ENCODE results near the gene GPR162.

Gene GPR162

DNA sequence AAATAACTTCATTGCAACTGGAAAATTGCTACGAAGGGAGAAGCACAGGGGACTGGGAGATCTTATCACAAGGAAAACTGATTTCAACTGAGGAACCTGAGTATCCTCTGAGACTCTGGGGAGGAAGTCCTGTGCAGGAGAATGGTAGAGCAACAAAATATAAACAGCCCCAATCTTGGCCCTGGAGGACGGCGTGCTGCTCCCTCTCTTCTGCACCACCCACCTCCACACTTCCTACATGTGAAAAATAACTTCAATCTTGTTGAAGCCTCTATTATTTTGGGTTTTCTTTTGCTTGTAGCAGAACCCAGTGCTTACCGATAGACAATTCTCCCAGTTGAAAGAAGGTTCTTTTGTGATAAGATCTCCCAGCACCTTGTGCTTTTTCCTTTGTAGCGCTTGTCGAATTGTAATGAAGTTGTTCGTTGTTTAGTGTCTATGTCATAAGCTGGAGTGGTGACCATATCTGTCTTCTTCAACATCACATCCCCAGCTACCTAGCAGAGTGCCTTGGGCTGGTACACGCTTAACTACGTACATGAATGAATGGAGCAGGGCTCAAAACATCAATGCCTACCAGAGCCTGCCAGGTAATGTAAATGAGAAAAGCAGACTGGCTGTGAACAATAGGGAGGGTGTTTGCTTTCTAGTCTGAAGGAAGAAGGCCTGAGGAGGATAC is 35.1 kb upstream of the GPR162 start:
- no peak for DNase-seq (ENCODE audit: low spot score)

DNA sequence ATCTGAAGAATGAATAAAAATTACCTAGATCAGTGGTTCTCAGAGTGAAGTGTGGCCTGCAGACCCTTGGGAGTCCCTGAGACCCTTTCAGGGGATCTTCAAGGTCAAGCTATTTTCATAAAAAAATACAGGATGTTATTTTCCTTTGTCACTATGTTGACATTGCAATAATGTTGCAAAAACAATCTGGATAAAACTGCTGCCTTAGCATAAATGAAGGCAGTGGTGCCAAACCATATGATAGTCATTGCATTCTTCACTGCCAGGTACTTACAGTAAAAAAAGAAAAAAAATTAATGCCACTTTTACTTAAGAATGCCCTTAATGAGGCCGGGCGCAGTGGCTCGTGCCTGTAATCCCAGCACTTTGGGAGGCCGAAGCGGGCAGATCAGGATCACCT is 34.3 kb upstream of the GPR162 start:
- no peak for DNase-seq (ENCODE audit: low spot score)

DNA sequence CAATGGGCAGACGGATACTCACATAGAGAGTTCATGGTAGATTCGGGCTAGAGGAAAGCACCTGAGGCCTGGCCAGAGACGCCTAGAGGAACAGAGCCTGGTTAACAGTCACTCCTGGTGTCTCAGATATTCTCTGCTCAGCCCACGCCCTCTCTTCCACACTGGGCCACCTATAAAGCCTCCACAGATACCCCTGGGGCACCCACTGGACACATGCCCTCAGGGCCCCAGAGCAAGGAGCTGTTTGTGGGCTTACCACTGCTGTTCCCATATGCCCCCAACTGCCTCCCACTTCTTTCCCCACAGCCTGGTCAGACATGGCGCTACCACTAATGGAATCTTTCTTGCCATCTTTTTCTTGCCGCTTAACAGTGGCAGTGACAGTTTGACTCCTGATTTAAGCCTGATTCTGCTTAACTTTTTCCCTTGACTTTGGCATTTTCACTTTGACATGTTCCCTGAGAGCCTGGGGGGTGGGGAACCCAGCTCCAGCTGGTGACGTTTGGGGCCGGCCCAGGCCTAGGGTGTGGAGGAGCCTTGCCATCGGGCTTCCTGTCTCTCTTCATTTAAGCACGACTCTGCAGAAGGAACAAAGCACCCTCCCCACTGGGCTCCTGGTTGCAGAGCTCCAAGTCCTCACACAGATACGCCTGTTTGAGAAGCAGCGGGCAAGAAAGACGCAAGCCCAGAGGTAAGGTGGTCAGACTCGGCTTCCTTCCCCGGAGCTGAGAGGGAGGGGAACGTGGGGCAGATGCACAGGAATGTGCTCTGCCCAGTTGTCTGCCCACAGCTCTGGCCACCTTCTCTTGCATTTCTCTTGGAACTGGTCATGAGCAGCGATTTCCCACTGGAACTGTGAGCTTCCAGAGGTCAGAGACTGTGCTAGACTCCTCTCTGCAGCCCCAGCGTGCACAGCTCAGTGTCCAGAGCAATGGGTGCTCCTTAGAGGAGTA is 32.4 kb upstream of the GPR162 start, which contains the start of gene CD4:
TSS of gene CD4 (plus strand) at position 557 of the 953 bp plus-strand sequence. CDS start 10,611 bp downstream, outside the sequence.
- no peak for DNase-seq (ENCODE audit: low spot score)

DNA sequence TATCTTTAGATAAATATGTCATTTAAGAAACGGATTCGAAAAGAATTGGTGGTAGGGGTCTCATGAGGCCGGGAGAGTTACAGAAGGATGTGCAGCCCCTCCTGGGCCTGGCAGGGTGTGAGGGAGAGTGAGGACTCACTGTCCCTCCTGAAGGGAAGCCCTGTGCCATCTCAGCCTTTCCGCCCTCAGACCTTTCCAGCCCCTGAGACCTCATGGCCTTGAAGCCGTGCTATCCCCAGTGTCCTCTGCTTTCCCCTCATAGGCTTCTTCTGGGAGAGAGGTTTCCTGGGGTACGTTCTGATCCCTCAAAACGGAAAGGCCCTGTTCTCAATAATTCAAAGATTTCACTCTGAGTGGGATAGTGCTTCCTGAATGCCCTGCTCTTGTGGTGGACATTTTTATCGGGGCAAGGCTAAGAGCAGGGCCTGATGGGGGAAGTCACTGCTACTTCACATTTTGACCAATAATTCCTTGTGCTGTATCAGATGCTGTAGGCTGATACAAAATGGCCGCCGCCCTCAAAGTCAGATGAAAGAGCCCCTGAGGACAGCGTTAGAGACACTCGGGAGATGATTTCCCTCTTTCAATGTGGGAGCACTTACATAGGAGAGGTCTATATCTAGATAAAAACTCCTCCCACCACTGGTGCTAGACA is 31.0 kb upstream of the GPR162 start:
- DNase-seq (ENCODE audit: low spot score): no peak

DNA sequence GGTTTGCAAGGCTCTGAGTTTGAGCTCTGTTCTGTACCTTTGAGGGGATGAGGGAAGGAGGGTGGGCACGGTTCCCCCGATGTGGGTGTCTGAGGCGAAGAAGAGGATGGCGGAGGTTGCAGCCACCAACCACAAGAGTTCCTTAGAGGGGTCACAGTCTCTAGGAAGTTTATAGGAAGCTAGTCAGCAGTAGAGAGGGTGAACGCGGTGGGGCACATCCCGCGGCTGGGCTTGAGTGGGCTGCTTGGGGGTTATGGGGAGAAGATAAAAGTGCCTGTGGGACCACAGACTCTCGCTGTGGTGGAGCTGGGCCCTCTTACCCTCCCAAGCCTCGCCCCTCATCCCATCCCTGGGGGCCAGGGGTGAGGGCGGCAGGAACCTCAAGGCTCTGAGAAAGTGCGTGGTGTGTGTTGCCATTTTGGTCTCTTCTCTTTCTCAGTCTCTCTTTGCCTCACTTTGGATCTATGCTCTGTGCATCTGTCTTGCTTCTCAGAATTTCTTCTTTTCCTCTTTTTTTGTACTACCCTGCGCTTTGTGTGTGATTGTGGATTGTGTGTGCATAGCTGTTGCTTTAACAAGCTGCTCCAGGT is 29.6 kb upstream of the GPR162 start:
- DNase-seq (ENCODE audit: low spot score): no peak

DNA sequence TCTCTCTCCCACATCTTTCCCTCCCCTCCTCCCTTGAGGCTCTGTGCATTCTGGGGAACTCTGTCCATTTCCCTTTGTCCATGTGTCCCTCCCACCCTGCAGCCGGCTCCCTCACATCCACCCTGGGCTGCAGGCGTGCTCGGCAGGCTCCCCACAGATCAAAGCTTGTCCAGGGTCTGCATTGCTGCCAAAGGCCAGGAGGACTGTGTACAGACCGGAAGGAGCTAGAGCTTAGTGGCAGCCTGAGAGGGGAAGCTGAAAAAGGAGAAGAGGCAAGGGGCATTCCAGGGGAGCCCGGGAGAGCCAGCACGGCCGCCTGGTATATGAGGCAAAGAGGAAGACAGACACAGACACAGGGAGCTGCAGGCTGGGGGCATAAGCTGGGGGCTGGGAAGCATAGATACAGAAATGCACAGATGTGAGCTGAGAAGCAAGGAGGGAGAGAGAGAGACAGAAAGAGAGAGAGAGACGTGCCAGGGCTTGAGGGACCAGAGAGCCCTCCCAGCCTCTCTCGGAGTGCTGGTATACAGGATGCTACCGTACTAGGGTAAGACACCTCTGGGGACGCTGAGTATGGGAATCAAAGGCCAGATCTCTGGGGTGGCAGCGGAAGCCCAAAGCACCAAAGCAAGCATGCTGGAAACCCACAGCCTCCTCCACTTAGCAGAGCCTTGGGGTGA is 29.0 kb upstream of the GPR162 start:
- no peak for DNase-seq (ENCODE audit: low spot score)

DNA sequence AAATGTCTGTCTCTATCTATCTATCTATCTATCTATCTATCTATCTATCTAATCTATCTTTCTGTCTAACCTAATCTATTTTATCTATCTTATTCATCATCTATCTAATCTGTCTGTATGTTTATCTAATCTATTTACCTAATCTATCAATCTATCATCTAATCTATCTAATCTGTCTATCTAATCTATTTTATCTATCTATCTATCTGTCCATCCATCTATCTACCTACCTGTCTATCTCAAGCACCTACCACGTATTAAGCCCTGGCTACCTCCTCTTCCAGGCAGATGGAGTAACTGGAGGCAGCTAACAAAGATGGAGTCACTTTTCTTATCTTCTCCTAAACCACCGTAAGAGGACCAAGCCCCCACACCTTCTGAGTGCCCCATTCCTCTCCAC is 26.5 kb upstream of the GPR162 start:
- DNase-seq (ENCODE audit: low spot score): no peak

DNA sequence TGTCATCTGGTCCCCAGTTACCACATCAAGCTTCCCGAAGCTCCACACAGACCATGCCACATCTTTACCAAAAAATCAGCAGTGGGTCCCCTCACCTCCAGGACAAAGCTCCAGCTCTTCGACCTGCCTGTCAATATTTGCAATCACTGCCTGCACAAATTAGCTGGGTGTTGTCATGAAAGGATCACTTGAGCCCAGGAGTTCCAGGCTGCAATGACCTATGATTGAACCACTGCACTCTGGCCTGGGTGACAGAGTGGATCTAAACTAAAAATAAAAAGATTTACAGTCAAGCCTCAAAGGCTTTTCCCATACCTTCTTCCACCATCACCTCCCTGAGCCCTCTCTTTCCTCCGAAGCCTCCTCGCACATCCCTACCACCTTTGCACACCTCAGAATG is 25.0 kb upstream of the GPR162 start:
- no peak for DNase-seq (ENCODE audit: low spot score)

DNA sequence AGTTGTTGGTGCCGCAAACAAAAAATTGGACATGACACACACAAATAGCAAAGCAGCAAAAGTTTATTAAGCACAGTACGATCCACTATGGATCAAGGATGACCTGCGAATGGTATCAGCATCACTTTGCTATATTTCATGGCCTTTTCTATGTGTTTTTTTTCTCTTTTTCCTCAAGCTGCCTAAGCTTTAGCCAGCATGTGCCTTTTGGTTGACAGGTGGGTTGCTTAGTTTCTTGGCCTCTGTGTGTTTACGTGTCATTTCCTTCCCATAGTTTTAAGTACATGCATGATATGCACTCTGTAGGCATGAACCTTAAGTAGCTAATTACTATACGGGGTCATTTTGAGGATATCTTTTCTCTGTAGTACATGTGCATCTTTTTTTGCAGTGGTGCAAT is 22.5 kb upstream of the GPR162 start:
- DNase-seq (ENCODE audit: low spot score): no peak

DNA sequence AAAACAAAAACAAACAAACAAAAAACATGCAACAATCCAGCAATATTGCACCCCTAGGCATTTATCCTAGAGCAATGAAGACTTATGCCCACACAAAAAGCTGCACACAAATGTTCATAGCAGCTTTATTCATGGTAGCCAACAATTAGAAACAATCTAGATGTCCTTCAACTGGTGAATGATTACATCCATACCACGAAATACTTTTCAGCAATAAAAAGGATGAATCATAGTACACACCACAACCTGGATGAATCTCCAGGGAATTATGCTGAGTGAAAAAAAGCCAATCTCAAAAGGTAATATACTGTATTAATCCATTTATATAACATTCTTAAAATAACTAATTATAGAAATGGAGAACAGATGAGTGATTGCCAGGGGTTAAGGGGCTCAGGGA is 14.5 kb upstream of the GPR162 start:
- DNase-seq (ENCODE audit: low spot score): no peak

DNA sequence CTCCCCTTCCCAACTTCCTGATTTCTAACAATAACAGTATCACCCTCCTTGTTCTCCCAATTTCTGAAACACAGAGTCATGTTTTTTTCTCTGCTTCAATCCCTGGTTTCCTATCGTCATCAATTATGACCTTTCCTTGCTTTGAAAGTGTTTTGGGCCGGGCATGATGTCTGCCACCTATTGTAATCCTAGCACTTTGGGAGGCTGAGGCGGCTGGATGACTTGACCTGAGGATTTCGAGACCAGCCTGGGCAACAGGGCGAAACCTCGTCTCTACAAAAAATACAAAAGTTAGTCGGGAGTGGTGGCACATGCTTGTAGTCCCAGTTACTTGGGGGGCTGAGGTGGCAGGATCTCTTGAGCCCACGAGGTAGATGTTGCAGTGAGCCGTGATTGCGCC is 12.6 kb upstream of the GPR162 start:
- DNase-seq (ENCODE audit: low spot score): no peak

DNA sequence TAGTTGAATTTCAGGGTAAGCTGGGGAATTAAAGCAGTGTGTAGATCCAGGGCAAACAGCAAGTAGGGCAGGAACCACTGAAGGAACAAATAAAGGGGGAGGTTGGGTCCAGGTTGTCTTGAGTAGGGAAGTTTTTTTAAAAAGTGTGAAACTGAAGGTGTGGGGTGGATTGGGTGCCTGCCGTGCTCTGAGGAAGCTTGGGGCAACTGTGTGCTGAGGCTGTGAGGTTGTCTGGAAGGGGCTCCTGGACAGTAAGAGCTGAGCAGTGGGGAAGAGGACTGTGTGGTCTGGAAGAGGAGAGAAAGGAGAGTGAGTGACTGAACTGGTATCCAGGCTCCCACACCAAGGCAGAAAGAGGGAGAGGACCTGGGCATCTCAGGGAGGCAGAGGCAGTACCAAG is 10.9 kb upstream of the GPR162 start:
- no peak for DNase-seq (ENCODE audit: low spot score)

DNA sequence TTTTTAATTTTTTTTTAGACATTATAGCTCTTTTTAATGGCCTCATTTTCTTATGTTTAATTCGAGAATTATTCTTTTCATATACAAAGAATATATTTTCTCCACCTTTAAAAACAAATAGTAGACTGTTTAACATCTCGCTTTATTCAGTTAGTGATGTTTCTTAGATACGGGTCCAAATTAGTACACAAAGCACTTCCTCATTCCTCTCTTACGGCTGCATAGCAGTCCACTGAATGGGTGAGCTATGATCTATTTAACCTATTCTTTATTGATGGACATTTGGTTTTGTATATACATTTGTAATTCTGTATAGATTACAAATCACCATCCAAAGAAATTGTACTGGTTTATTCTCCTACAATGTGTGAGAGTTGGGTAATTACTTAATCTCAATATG is 8.3 kb upstream of the GPR162 start:
- DNase-seq (ENCODE audit: low spot score): no peak

DNA sequence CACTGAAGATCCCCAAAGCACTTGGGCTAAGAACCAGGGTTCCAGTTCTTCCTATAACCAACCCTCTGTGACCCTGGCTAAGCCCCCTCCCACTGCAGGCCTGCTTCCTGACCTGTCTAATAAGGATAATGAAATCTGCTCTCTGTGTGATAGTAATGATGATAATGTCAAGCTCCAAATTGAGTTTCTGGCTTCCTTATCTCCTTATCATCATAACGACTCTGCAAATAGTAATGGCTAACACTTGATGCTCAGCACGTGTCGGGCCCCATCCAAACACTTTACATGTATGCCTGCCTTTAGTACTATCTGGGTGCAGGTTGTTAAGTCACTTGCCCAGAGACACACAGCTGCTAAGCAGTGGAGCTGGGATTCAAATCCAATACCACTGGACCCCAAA is 5.0 kb upstream of the GPR162 start:
- DNase-seq (ENCODE audit: low spot score): no peak

DNA sequence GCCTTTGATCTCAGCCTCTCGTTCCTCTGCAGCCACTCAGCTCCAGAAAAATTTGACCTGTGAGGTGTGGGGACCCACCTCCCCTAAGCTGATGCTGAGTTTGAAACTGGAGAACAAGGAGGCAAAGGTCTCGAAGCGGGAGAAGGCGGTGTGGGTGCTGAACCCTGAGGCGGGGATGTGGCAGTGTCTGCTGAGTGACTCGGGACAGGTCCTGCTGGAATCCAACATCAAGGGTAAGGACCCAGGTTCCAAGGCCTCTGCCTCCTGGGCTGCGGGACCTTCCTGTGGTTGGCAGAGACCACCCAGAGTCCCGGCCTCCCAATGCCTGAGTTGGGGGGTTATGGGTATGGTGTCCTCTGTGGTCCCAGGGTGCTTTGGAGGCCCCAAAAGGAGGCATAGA is 4.5 kb upstream of the GPR162 start:
- DNase-seq (ENCODE audit: low spot score): no peak

DNA sequence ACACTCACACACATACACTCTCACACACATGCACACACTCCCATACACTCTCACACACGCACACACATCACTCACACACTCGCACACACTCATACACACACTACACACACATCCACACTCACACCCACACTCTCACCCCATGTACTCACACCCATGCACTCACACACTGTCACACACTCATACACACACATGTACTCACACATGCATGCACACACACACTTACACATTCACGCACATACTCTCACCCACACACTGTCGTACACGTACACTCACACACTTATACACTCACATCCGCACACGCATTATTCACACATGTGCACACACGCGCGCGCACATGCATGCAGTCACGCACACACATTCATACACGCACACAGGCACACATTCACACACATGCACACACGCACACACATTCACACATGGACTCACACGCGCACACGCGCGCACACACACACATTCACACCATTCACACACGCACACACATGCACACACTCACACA is 3.9 kb upstream of the GPR162 start:
- no peak for DNase-seq (ENCODE audit: low spot score)

DNA sequence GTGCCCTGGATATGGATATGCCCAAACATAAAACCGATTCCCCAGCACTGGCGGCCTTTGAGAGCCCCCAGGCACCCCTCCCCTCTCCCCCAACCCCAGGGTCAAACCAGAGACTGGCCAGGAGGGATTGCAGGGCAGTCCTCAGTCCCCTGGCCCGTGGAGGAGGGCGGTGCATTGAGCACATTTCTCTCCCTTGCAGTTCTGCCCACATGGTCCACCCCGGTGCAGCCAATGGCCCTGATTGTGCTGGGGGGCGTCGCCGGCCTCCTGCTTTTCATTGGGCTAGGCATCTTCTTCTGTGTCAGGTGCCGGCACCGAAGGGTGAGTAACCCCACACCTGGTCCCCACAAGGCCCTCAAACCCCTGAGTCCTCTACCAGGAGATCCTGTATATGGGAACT is 3.4 kb upstream of the GPR162 start:
- DNase-seq (ENCODE audit: low spot score): no peak

DNA sequence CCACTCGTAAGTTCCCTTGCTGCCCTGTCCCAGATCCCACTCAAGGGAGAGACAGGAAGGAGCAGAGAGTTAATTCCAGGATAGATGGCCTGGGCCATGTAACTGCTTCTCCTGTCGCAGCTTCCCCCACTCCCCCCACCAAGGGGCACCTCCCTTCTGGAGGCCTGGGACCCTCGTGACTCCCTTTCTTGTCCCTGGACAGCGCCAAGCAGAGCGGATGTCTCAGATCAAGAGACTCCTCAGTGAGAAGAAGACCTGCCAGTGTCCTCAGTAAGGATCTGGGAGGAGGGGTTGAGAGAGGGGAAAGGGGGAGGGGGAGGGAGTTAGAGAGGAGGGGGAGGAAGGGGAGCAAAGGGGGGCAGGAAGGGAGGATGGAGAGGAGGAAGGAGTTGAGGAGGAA is 3.0 kb upstream of the GPR162 start:
- no peak for DNase-seq (ENCODE audit: low spot score)

DNA sequence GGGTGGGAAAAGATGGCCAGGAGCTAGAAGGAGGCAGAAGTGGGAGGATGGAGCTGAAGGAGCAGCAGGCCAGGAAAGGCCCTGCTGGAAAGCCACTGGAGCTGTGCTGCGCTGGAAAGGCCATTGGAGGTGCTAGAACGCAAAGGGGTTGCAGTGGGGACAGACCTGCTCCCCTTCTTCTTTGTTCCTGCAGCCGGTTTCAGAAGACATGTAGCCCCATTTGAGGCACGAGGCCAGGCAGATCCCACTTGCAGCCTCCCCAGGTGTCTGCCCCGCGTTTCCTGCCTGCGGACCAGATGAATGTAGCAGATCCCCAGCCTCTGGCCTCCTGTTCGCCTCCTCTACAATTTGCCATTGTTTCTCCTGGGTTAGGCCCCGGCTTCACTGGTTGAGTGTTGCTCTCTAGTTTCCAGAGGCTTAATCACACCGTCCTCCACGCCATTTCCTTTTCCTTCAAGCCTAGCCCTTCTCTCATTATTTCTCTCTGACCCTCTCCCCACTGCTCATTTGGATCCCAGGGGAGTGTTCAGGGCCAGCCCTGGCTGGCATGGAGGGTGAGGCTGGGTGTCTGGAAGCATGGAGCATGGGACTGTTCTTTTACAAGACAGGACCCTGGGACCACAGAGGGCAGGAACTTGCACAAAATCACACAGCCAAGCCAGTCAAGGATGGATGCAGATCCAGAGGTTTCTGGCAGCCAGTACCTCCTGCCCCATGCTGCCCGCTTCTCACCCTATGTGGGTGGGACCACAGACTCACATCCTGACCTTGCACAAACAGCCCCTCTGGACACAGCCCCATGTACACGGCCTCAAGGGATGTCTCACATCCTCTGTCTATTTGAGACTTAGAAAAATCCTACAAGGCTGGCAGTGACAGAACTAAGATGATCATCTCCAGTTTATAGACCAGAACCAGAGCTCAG is 2.3 kb upstream of the GPR162 start:
- peak; percentile 38 for DNase-seq (ENCODE audit: low spot score)

DNA sequence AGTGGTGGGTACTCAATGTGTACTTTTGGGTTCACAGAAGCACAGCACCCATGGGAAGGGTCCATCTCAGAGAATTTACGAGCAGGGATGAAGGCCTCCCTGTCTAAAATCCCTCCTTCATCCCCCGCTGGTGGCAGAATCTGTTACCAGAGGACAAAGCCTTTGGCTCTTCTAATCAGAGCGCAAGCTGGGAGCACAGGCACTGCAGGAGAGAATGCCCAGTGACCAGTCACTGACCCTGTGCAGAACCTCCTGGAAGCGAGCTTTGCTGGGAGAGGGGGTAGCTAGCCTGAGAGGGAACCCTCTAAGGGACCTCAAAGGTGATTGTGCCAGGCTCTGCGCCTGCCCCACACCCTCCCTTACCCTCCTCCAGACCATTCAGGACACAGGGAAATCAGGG is 1.5 kb upstream of the GPR162 start:
- no peak for DNase-seq (ENCODE audit: low spot score)

All from kidney capillary endothelial cell (primary cell).